HG03378 (cell line): Measurements from ENCODE around the gene PCDHA6.
"Not testable (repeated sequence)": the region's sequence is repeated elsewhere in the genome, so short reads cannot be mapped to it uniquely, and the experiment has no call there.

ENCODE experiments used
- ATAC-seq: cut with Tn5 transposase; IDR thresholded peaks from one replicate; pipeline ENCODE4 v1.9.1; 2021; ENCODE audit warnings: mild to moderate bottlenecking, moderate library complexity; ENCODE audit not compliant: unreplicated experiment

PCDHA6 gene

DNA sequence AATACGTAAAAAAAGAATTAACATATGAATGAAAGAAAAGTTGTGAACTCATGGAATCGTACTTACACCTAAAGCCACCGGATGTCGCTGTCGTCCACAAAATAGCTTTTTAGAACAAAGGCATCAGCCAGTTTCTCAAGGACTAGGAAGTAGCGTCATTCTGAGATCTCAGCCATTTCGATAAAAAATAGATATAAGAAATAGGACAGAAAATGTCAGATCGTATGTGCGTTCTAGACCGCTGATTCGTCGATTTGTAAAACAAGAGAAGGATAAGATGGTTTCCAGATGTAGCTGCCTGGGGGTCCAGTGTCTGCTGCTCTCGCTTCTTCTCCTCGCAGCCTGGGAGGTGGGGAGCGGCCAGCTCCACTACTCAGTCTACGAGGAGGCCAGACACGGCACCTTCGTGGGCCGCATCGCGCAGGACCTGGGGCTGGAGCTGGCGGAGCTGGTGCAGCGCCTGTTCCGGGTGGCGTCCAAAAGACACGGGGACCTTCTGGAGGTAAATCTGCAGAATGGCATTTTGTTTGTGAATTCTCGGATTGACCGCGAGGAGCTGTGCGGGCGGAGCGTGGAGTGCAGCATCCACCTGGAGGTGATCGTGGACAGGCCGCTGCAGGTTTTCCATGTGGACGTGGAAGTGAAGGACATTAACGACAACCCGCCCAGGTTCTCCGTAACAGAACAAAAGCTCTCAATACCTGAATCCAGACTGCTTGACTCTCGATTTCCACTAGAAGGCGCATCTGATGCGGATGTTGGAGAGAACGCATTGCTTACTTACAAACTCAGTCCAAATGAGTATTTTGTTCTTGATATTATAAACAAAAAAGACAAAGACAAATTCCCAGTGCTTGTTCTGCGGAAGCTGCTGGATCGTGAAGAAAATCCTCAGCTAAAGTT lies 28.3 kb downstream of the PCDHA6 start, which contains the start of gene PCDHA10:
PCDHA10 (plus strand) TSS at position 126 of the 903 bp plus-strand sequence; CDS start at position 278, 152 bp downstream.
- ATAC-seq: no peak

DNA sequence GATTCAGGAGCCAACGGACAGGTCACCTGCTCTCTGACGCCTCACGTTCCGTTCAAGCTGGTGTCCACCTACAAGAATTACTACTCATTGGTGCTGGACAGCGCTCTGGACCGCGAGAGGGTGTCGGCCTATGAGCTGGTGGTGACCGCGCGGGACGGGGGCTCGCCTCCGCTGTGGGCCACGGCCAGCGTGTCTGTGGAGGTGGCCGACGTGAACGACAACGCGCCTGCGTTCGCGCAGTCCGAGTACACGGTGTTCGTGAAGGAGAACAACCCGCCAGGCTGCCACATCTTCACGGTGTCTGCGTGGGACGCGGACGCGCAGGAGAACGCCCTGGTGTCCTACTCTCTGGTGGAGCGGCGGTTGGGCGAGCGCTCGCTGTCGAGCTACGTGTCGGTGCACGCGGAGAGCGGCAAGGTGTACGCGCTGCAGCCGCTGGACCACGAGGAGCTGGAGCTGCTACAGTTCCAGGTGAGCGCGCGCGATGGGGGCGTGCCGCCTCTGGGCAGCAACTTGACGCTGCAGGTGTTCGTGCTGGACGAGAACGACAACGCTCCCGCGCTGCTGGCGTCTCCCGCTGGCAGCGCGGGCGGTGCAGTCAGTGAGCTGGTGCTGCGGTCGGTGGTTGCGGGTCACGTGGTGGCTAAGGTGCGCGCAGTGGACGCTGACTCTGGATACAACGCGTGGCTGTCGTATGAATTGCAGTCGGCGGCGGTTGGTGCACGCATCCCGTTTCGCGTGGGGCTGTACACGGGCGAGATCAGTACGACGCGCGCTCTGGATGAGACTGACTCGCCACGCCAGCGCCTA lies 29.6 kb downstream of the PCDHA6 start:
- no peak for ATAC-seq

- ATAC-seq: no peak
Measured at GRCh38 chr5:140857987-140858240, 30.2 kb downstream of the PCDHA6 start.

DNA sequence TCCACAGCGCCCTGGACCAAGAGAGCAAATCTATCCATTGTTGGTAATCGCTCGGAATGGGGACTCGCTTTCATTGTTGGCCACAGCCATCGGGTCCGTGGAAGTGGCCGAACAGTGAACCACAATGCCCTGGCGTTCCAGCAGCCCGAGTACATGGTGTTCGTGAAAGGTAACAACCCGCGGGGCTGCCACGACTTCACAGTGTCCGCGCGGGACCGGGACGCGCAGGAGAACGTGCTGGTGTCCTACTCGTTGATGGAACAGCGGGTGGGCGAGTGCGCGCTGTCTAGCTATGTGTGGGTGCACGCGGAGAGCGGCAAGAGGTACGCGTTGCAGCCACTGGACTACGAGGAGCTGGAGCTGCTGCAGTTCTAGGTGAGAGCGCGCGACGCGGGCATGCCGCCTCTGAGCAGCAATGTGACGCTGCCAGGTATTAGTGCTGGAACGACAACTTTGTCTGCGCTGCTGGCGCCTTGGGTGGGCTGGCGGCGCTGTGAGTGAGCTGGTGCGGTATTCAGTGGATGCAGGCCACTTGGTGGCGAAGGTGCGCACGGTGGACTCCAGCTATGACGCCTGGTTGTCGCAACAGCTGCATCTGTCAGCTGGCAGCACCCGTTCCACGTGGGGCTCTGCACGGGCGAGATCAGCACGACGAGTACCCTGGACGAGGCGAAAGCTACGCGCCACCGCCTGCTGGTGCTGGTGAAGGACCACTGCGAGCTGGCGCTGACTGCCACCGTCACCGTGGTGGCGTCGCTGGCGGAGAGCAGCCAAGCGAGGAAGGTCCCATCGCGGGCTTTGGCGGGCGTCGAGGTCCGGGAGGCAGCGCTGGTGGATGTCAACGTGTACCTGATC lies 34.9 kb downstream of the PCDHA6 start:
- ATAC-seq: no peak

DNA sequence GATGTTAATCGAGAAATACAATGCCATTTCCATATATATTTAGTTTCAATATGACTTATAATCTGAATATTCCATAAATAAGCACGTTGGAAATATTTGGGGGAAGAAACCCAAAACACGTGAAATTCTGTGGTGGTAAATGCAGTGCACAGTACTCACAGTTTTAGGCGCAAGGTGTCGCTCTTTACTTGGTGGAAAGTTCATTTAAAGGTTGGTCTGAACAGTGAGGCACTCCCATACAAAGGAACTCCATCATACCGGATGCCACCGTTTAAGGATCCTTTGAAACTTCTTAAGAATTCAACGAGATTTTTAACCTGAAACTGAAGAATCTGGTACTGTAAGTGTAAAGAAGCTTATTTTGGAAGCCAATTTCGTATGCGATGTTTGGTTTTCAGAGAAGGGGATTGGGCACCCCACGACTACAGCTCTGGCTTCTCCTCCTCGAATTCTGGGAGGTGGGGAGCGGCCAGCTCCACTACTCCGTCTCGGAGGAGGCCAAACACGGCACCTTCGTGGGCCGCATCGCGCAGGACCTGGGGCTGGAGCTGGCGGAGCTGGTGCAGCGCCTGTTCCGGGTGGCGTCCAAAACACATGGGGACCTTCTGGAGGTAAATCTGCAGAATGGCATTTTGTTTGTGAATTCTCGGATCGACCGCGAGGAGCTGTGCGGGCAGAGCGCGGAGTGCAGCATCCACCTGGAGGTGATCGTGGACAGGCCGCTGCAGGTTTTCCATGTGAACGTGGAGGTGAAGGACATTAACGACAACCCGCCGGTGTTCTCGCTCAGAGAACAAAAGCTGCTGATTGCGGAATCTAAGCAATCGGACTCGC lies 41.2 kb downstream of the PCDHA6 start, which contains the start of gene PCDHA11:
PCDHA11 (plus strand) TSS at position 237 of the 834 bp plus-strand sequence; CDS start at position 384, 147 bp downstream.
- ATAC-seq: no peak

DNA sequence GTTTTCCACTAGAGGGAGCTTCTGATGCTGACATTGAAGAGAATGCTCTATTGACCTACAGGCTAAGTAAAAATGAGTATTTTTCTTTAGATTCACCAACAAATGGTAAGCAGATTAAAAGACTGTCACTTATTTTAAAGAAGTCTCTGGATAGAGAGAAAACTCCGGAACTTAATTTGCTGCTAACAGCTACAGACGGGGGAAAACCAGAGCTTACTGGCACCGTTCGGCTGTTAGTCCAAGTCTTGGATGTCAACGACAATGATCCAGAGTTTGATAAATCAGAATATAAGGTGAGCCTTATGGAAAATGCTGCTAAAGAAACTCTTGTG lies 41.8 kb downstream of the PCDHA6 start:
- ATAC-seq: no peak

DNA sequence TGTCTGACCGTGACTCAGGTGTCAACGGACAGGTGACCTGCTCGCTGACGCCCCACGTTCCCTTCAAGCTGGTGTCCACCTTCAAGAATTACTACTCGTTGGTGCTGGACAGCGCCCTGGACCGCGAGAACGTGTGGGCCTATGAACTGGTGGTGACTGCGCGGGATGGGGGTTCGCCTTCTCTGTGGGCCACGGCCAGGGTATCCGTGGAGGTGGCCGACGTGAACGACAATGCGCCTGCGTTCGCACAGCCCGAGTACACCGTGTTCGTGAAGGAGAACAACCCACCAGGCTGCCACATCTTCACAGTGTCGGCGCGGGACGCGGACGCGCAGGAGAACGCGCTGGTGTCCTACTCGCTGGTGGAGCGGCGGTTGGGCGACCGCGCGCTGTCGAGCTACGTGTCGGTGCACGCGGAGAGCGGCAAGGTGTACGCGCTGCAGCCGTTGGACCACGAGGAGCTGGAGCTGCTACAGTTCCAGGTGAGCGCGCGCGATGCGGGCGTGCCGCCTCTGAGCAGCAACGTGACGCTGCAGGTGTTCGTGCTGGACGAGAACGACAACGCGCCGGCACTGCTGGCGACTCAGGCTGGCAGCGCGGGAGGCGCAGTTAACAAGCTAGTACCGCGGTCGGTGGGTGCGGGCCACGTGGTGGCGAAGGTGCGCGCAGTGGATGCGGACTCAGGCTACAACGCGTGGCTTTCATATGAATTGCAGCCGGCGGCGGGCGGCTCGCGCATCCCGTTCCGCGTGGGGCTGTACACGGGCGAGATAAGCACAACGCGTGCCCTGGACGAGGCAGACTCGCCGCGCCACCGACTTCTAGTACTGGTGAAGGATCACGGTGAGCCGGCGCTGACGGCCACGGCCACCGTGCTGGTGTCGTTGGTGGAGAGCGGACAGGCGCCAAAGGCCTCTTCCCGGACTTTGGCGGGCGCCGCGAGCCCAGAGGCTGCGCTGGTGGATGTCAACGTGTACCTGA lies 42.8 kb downstream of the PCDHA6 start:
- no peak for ATAC-seq

DNA sequence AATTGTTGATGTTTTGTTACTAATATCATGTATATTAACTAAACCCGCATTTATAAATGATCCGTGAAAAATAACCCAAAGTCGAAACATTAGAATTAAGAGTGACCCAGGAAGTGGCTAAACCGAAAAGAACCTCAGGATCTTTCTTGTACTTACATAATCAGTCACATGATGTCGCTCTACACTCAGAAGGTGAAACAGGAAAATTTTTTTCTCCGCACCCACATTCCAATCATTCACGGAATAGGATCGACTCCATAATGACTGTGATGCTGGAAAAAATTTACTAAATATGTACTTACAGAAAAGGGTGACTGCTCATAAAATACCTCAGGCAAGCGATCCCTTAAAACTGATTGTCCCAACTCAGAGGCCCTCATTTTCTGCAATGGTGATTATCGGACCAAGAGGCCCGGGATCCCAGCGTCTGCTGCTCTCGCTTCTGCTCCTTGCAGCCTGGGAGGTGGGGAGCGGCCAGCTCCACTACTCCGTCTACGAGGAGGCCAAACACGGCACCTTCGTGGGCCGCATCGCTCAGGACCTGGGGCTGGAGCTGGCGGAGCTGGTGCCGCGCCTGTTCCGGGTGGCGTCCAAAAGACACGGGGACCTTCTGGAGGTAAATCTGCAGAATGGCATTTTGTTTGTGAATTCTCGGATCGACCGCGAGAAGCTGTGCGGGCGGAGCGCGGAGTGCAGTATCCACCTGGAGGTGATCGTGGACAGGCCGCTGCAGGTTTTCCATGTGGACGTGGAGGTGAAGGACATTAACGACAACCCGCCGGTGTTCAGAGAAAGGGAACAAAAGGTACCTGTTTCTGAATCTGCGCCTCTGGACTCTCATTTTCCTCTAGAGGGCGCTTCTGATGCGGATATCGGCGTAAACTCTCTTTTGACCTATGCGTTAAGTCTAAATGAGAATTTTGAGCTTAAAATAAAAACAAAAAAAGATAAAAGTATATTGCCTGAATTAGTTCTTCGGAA lies 47.6 kb downstream of the PCDHA6 start, which contains the start of gene PCDHA12:
PCDHA12 (plus strand) TSS at position 224 of the 981 bp plus-strand sequence; CDS start at position 389, 165 bp downstream.
- ATAC-seq: no peak

- ATAC-seq: not testable (repeated sequence)
Measured at GRCh38 chr5:140876541-140877261, 48.9 kb downstream of the PCDHA6 start.

GRCh38 chr5:140877262-140877581 lies 49.5 kb downstream of the PCDHA6 start:
- ATAC-seq: no peak
